ENCODE measurements around the gene RHOT2.

- TF ChIP-seq EZH2 (IDR thresholded peaks at IDR 0.05; ENCODE audit: low read depth) (no peak), CTCF (conservative IDR thresholded peaks at IDR 0.05) (no peak)
Observed at GRCh38 chr16:721765-722540, 54.0 kb downstream of the RHOT2 start.

Data from PC-9 (cell line).